ENCODE results near the gene ARMCX1.
A peak's percentile ranks its signal among the peaks of the same experiment; 100 is the strongest.
"Not testable (repeated sequence)": the region's sequence is repeated elsewhere in the genome, so short reads cannot be mapped to it uniquely, and the experiment has no call there.

The ARMCX1 gene

DNA sequence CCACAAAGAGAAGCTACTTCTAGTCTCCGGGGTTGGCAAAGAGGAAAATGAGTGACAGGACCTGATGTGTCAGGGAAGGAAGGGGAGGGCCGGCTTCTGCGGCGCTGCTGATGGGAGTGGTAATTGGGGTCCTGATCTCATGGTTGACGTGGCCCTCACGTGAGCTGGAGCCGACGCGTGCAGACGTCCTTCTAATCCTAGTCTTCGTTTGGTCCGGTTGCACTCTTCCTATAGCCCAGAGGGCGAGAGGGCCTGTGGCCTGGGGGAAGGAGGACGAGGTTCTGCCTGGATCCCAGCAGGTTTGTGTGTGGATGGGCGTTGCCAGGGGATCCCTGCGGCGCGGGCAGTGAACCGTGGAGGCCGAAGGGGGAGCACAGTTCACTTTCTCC is at the start of gene ARMCX1:
ARMCX1 (plus strand) TSS at position 186 of the 389 bp plus-strand sequence. CDS start 2,384 bp downstream, outside the sequence.
- DNase-seq = no peak

DNA sequence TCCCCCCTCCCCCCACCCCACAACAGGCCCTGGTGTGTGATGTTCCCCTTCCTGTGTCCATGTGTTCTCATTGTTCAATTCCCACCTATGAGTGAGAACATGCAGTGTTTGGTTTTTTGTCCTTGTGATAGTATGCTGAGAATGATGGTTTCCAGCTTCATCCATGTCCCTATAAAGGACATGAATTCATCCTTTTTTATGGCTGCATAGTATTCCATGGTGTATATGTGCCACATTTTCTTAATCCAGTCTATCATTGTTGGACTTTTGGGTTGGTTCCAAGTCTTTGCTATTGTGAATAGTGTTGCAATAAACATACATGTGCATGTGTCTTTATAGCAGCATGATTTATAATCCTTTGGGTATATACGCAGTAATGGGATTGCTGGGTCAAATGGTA is 47.4 kb upstream of the ARMCX1 start:
- DNase-seq = not testable (repeated sequence)

DNA sequence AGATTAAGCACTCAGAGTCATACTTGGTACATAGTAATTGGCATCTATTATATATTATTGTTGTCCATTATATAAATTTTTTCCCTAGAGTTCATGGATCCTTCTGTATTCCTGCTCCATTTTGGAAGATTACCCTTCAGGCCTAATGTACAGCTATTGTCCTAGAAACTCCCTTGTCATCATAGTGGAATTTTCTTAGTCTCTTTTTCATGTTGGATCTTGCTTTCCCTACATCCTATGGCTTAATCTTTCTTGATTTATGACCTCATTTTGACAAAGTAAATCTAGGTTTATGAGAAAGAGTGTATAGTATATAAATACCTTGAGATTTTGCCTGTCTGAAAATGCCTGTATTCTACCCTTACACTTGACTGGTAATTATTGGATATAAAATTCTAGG is 43.0 kb upstream of the ARMCX1 start:
- DNase-seq = no peak

DNA sequence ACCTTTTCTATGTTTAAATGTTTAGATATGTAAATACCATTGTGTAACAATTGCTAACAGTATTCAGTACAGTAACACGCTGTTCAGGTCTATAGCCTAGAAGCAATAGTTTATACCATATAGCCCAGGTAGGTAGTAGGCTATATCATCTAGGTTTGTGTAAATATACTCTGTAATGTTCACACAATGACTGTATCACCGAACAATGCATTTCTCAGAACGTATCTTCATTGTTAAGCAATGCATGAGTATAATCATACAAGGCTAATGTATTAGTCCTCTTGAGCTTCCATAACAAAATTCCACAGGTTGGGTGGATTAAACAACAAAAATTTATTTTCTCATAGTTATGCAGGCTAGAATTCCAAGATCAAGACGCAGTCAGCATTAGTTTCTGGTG is 42.4 kb upstream of the ARMCX1 start:
- DNase-seq = no peak

DNA sequence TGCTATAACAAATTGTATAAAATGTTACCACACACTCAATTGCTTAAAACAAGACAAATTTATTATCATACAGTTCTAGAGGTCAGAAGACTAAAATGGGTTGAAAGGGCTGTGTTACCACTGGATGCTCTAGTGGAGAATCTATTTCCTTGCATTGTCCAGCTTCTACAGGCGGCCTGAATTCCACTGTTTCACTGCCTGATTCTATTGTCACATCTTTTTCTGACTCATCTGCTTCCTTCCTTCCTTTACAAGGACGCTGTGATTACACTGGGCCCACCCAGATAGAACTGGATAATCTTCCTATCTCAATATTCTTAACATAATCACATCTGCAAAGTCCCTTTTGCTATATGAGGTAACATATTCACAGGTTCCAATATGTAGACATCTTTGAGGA is 19.4 kb upstream of the ARMCX1 start:
- no peak for DNase-seq

DNA sequence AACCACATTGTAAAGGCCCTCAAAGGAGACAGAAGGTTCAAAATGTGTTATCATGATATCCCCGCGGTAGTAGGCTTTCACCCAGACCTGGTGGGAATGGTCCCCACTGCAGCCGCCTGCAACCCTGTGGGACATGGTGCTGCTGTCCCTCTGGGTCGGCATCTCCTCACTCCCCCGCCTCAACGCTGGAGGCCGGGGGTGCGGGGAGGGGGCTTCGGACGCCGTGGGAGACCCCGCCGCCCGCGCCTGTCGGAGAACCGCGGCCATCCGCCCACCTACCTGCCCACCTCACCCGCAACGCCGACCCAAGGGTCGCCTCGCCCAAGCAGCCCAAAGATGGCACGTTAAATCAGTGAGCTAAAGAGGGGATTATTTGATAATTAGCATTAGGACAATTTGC is 11.2 kb upstream of the ARMCX1 start:
- DNase-seq = no peak

DNA sequence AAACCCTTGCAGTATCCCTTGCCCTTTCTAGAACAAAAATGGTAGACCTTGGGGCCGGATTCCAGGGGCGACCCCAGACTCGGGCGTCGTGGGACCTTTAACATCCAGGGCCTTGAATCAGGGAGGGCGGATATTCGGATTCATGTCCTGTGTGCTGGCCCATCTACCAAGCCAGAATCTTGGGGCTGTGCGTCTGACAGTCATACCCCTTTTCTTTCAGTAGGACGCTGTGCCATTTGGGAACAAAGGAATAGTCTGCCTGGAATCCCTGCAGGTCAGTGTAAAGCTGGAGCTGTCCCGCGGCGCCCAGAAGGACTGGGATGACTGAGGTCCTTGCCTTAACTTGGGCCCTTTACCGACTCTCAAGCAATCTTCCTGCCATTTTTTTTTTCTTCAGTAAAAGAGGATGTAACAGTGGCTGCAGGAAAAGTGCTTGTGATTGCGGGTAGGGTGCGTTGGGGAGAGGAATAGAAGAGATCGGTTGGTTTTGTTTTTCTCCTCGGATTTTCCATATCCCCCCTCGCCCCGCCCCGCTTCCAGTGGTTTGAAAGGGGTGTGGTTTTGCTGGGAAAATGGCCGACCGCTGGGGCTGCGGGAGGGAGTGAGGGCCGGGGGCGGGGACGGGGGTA is 518 bp downstream of the ARMCX1 start:
- DNase-seq = no peak

DNA sequence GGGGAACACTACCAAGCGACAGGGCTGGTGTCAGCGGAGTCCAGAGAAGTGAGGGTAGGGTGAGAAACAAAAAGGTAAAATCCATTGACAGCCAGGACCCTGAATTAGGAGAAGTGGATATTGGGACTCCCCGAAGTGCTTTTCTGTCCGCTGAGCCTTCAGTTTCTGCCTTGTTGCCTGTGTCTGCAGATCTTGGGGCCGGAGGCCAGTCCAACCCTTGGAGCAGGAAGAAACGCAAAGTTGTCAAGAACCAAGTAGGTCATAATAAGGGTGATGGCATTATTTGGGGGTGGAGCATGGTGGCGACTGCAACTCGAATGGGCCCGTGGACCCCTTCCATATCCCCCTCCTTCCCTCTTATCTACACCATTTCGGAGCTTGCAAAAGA is 1.0 kb downstream of the ARMCX1 start:
- DNase-seq = no peak

DNA sequence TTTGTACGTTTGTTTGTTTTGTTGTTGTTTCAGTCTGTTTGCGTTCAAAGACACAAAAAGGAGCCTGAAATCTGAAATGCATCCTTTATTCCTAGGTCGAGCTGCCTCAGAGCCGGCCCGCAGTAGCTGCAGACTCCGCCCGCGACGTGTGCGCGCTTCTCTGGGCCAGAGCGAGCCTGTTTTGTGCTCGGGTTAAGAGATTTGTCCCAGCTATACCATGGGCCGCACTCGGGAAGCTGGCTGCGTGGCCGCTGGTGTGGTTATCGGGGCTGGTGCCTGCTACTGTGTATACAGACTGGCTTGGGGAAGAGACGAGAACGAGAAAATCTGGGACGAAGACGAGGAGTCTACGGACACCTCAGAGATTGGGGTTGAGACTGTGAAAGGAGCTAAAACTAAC is 2.4 kb downstream of the ARMCX1 start:
- DNase-seq = no peak

DNA sequence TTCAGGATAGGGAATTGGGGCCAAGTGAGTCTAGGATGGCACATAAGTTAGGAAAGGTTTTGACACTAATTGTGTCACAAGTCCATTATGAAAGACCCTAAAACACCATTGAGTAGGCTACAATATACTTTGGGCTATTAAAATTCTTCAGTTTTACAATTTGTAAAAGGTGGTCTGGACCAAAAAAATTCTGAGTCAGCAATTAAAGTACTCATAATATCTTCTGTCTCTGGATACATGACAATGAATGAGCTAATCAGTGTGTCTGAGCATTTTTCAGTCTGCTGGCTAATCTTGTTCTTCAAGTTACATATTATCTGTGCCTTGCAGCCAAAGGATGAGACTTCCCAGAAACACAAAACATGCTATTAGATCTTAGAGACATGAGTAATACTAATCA is 14.3 kb downstream of the ARMCX1 start:
- DNase-seq = no peak

DNA sequence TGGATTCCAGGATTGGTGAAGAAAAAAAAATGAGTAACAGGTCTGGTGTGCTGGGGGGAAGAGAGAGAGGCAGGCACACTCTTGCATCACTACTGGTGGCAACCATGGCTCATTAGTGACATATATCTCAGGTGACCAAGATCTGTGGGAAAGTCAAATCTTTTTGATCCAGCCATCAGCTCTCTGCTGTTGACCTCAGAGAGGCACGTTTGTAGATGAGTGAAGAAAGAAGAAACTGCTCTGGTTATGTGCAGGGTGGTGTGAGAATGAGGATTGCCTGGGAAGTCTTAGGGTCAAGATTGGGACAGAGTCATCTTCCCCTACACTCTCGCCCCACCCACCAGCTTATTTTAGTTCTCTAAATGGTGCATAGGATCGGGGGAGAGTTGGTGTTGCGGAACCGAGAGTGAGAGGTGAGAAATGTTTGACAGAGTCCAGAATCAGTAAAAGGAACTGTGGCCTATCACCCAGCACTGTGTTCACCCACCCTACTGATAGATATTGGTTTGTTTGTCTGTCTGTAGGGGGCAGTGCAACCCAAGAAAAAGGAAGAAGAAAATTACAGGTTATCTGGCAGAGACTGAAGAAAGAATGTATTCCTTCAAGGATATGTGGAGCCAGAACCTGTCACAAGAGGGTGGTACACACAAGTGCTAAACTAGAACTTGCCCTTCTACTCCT is 45.5 kb downstream of the ARMCX1 start:
- DNase-seq = peak; percentile 35

DNA sequence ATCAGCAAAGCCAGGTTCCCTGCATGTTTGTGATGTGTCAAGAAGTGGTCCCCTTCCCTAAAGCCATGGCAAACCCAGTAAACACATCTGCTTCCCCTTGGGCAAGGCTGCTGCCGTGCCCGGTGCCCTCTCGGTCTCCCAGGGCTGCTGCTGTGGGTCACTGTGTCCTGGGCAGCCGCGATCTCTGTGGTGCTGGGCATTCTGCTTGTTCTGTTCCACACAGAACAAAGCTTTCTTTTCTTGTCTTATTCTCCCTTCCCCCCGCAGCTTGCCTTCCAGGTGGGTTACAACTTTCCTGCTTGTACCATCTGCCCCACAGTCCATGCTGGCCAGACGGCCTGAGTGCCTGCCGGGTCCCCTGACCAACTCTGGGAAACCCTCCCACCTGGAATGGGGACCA is 49.2 kb downstream of the ARMCX1 start:
- not testable (repeated sequence) for DNase-seq

DNA sequence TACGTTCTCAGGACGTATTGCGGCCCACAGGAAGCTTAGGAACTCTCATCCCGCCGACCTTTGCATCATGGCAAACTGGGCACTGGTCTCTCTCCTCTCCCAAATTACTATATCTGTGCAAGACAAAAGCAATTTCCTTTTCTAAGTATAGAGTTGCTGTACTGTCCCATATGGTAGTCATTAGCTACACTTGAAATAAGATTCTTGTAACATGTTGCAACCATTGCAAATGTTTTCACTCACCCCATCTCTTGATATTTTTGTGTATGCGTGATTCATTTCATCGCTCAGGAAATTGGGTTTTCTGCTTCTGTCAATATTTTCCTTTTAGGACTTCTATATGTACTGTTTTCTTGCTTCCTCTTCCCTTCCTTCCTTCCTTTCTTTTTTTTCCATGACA is 51.7 kb downstream of the ARMCX1 start:
- no peak for DNase-seq
